NCI-H2171 treated with DMSO at 0.1 percent for 48 hours (cell line): Measurements from ENCODE around the gene DHX34.
"Not testable (repeated sequence)": the region's sequence is repeated elsewhere in the genome, so short reads cannot be mapped to it uniquely, and the experiment has no call there.

Source experiments
- DNase-seq: peaks from one replicate; lab custom pipeline; 2025; lab: John Stamatoyannopoulos, UW

Gene DHX34

GRCh38 chr19:47324502-47324901, 24.6 kb upstream of the DHX34 start:
- DNase-seq, result no peak

- no peak for DNase-seq
These were observed 18.6 kb upstream of the DHX34 start for GRCh38 chr19:47330466-47330869.

GRCh38 chr19:47331490-47331889, 17.6 kb upstream of the DHX34 start:
- no peak for DNase-seq

- DNase-seq, result no peak
These were observed 17.1 kb upstream of the DHX34 start, which contains the start of gene C5AR2 for GRCh38 chr19:47331931-47332547. Gene C5AR2 (plus strand): TSS chr19:47332175. CDS start chr19:47340800, 8,625 bp downstream.

- not testable (repeated sequence) for DNase-seq
These were observed 12.1 kb upstream of the DHX34 start for GRCh38 chr19:47336765-47337718.

- no peak for DNase-seq
These were observed 9.8 kb upstream of the DHX34 start for GRCh38 chr19:47339196-47339880.

- DNase-seq, result no peak
These were observed 8.5 kb upstream of the DHX34 start for GRCh38 chr19:47340477-47341208.

- DNase-seq, result no peak
These were observed 7.4 kb upstream of the DHX34 start for GRCh38 chr19:47341734-47342133.

GRCh38 chr19:47343194-47343802, 5.8 kb upstream of the DHX34 start:
- DNase-seq, result no peak

GRCh38 chr19:47344425-47344824, 4.7 kb upstream of the DHX34 start:
- DNase-seq, result no peak

- DNase-seq, result not testable (repeated sequence)
These were observed 3.1 kb upstream of the DHX34 start for GRCh38 chr19:47346024-47346423.

GRCh38 chr19:47350630-47351029, 1.5 kb downstream of the DHX34 start:
- no peak for DNase-seq

- DNase-seq, result no peak
These were observed 2.4 kb downstream of the DHX34 start for GRCh38 chr19:47351548-47351947.

- DNase-seq, result no peak
These were observed 3.0 kb downstream of the DHX34 start for GRCh38 chr19:47352095-47352494.

GRCh38 chr19:47353307-47353712, 4.2 kb downstream of the DHX34 start:
- DNase-seq, result no peak

GRCh38 chr19:47356900-47357299, 7.8 kb downstream of the DHX34 start:
- DNase-seq, result no peak

GRCh38 chr19:47357788-47358680, 8.9 kb downstream of the DHX34 start:
- no peak for DNase-seq

GRCh38 chr19:47358936-47359335, 9.8 kb downstream of the DHX34 start:
- no peak for DNase-seq

- no peak for DNase-seq
These were observed 13.2 kb downstream of the DHX34 start for GRCh38 chr19:47362321-47362720.

- DNase-seq, result no peak
These were observed 14.8 kb downstream of the DHX34 start for GRCh38 chr19:47363758-47364531.
